GM23338 (cell line): ENCODE results near the gene WT1.

ENCODE experiments used
- CREB1 ChIP-seq: fragments of 250-450 bp; sonication (Bioruptor Pico); IDR thresholded peaks from 2 replicates; pipeline ENCODE4 v1.5.0; 2020; ENCODE audit warnings: low read depth, mild to moderate bottlenecking, moderate library complexity
- EZH2 ChIP-seq: fragments of 200-600 bp; sonication (generic); IDR thresholded peaks from one replicate; pipeline ENCODE4 v1.8.0; 2017; ENCODE audit warnings: antibody characterized with exemption, mild to moderate bottlenecking, low read depth; ENCODE audit not compliant: unreplicated experiment
- EZH2phosphoT487 ChIP-seq: fragments of 200-600 bp; sonication (generic); IDR thresholded peaks from one replicate; pipeline ENCODE4 v1.8.1; 2018; ENCODE audit warnings: antibody characterized with exemption; ENCODE audit not compliant: unreplicated experiment

- TF ChIP-seq EZH2phosphoT487 (no peak), CREB1 (no peak), EZH2 (no peak)
Observed at GRCh38 chr11:32473282-32473909, 38.1 kb upstream of the WT1 start.
